Neutrophil (primary cell): ENCODE results near the gene NUDT13.

Experiments used
- H3K27ac ChIP-seq: fragments of 200-600 bp; sonication (generic); 2 replicates; pipeline ENCODE4 v1.5.1; 2016; ENCODE audit warnings: mild to moderate bottlenecking, moderate library complexity
- H3K27me3 ChIP-seq: fragments of 200-600 bp; sonication (generic); 2 replicates; pipeline ENCODE4 v1.6.0; 2016; ENCODE audit warnings: mild to moderate bottlenecking
- H3K36me3 ChIP-seq: fragments of 200-600 bp; sonication (generic); 2 replicates; pipeline ENCODE4 v1.5.1; 2017
- H3K4me1 ChIP-seq, 2 experiments: fragments of 200-600 bp in 1 of 2; sonication (generic) in 1 of 2; 1 replicate in 1 of 2; 2 replicates in 1 of 2; pipeline versions ENCODE4 v1.5.1 to v1.6.1; 2013 to 2016; ENCODE audit warnings: low read depth in 1 of 2, low read length in 1 of 2, mild to moderate bottlenecking in 1 of 2, moderate library complexity in 1 of 2; ENCODE audit not compliant: control insufficient read depth in 1 of 2, insufficient read depth in 1 of 2
- H3K4me3 ChIP-seq, 2 experiments: fragments of 200-600 bp in 1 of 2; sonication (generic) in 1 of 2; 1 replicate in 1 of 2; 2 replicates in 1 of 2; pipeline ENCODE4 v1.5.1; 2013 to 2016; ENCODE audit warnings: low read depth in 1 of 2, low read length in 1 of 2, mild to moderate bottlenecking in 1 of 2, moderate library complexity in 1 of 2
- H3K9me3 ChIP-seq: fragments of 200-600 bp; sonication (generic); 2 replicates; pipeline ENCODE4 v1.5.1; 2016
- TF ChIP-seq, protein P1 (sequence below): fragments of 200-600 bp; sonication (generic); IDR thresholded peaks from 2 replicates; pipeline ENCODE4 v1.5.1; 2016; ENCODE audit warnings: antibody characterized with exemption

The NUDT13 gene

DNA sequence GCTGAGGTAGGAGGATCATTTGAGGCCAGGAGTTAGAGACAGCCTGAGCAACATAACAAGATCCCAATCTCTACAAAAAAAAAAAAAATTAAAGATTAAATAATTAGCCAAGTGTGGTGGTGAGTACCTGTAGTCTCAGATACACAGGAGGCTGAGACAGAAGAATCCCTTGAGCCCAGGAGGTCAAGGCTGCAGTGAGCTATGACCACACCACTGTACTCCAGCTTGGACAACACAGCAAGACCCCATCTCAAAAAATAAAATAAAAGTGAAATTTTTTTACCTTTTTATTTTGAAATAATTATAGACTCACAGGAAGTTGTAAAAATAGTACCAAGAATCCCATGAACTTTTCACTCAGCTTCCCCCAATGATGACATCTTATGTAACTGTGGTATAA, 62.6 kb downstream of the NUDT13 start:
- H3K36me3 ChIP-seq = peaks cover 28% of the 10 kb centered on the region
- H3K27me3 ChIP-seq = no peaks in the 10 kb centered on the region
- no peak overlapping the region for H3K4me3 ChIP-seq
- no peaks in the 10 kb centered on the region for H3K9me3 ChIP-seq
- H3K4me1 ChIP-seq = peaks cover 6 to 8% of the 10 kb centered on the region in 2 experiments
- TF ChIP-seq, protein P1, sequence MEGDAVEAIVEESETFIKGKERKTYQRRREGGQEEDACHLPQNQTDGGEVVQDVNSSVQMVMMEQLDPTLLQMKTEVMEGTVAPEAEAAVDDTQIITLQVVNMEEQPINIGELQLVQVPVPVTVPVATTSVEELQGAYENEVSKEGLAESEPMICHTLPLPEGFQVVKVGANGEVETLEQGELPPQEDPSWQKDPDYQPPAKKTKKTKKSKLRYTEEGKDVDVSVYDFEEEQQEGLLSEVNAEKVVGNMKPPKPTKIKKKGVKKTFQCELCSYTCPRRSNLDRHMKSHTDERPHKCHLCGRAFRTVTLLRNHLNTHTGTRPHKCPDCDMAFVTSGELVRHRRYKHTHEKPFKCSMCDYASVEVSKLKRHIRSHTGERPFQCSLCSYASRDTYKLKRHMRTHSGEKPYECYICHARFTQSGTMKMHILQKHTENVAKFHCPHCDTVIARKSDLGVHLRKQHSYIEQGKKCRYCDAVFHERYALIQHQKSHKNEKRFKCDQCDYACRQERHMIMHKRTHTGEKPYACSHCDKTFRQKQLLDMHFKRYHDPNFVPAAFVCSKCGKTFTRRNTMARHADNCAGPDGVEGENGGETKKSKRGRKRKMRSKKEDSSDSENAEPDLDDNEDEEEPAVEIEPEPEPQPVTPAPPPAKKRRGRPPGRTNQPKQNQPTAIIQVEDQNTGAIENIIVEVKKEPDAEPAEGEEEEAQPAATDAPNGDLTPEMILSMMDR = no peak
- no peak overlapping the region for H3K27ac ChIP-seq

DNA sequence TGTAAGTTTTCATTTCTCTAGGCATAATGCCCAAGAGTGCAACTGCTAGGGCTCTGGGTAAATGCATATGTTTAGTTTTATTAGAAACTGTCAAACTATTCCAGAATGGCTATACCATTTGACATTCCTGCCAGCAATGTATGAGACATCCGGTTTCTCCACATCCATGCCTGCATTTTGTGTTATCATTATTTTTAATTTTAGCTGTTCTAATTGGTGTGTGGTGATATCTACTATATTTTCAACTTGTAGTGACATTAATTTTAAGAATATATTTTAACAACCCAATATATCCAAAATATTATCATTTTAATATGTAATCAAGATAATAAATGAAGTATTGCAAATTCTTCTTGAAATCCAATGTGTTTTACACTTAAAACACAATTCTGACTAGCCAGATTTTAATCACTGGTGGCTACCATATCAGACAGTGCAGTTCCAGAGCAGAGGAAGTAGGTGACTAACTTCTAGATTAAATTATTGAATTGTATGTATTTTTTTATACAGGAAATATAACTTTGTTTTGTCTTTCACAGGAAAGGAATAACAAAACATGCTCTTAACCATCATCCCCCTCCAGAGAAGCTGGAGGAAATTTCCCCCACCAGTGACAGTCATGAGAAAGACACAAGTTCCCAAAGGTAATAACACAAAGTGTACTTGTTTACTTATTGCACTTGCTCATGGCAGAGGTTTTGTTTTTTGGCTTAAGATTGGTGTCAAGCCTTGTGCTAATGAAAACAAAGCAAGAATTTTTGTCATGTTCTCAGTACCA, 64.1 kb downstream of the NUDT13 start:
- Histone ChIP-seq H3K27me3 (no peaks in the 10 kb centered on the region), H3K36me3 (peaks cover 40% of the 10 kb centered on the region), H3K27ac (no peak overlapping the region), H3K4me3 (no peak overlapping the region), H3K4me1 (no peaks in the 10 kb centered on the region), H3K9me3 (no peaks in the 10 kb centered on the region)
- TF ChIP-seq, protein P1 = no peak
